WI38 (cell line): ENCODE results near the gene WNT9B.

ENCODE experiments used
- H3K4me3 ChIP-seq: 2 replicates; pipeline ENCODE4 v1.5.1; 2011; ENCODE audit warnings: low read depth, mild to moderate bottlenecking, control low read depth, low read length
- TF ChIP-seq, protein P1 (sequence below): IDR thresholded peaks from 2 replicates; pipeline ENCODE4 v1.5.1; 2012; ENCODE audit warnings: low read depth, mild to moderate bottlenecking, control low read depth, low read length

The WNT9B gene

DNA sequence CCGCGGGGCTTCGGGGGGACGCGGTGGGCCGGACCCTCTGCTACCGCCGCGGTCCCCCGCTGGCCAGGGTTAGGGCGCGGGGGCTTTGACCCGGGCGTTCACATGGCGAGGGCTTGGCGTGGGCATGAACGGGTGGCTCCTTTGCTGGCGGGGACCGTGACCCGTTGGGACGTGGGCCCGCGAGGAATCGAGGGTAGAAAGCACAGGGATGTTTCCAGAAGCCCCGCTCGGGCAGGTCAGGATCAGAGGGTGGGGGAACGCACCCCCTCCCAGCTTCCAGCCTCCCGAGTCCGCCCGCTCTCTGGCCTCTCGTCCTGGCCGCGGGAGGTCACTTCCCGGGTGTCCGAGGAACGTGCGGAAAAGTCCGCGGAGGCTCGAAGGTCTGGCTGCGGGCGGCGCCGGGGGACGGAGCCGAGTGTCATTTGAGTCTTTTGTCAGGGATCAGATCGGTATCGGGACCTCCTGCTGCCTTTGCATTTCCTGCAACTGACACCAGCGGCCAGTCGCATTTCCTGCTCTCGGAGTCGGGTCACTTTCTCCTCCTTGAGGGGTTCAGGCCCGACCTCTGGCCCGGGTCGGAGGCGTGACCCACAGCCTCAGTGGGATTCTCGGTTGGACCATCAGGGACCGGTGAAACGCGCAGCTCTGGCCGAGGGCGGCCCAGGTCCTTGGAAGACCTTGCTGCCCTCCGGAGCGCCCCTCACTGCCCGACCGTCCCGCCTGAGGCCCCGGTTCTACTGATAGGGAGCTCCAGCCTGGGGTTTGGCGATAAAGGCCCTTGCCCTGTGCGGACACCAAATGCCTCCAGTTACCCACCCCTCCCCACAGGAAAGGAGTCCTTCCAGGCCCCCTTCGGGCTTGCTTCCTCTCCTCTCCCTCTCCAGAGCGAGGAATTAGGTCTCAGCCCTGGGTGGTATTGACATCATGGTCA is 32.2 kb upstream of the WNT9B start:
- TF ChIP-seq, protein P1, sequence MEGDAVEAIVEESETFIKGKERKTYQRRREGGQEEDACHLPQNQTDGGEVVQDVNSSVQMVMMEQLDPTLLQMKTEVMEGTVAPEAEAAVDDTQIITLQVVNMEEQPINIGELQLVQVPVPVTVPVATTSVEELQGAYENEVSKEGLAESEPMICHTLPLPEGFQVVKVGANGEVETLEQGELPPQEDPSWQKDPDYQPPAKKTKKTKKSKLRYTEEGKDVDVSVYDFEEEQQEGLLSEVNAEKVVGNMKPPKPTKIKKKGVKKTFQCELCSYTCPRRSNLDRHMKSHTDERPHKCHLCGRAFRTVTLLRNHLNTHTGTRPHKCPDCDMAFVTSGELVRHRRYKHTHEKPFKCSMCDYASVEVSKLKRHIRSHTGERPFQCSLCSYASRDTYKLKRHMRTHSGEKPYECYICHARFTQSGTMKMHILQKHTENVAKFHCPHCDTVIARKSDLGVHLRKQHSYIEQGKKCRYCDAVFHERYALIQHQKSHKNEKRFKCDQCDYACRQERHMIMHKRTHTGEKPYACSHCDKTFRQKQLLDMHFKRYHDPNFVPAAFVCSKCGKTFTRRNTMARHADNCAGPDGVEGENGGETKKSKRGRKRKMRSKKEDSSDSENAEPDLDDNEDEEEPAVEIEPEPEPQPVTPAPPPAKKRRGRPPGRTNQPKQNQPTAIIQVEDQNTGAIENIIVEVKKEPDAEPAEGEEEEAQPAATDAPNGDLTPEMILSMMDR, result no peak
- H3K4me3 ChIP-seq, result no peak overlapping the region

DNA sequence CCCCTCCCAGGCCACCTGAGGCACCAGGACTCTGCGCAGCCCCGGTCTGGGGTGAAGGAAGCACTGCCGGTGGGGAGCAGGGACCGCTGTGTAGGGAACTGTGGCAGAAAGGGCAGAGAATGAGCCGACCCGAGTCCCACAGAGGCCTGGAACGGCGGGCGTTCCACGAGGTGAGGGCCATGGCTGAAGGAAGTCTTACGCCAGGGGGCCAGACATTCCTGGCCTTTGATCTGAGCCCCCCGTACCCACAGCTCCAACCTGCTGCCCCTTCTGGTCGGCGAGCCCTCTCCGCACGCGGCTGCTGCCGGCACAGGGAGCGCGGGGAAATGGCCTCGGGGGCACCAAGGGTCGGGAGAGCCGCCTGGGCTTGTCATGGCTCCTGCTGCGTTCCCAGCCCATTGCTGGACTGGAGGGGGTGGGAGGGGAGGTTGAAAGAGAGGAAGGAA is 31.5 kb upstream of the WNT9B start:
- TF ChIP-seq, protein P1, result no peak
- H3K4me3 ChIP-seq, result no peak overlapping the region

DNA sequence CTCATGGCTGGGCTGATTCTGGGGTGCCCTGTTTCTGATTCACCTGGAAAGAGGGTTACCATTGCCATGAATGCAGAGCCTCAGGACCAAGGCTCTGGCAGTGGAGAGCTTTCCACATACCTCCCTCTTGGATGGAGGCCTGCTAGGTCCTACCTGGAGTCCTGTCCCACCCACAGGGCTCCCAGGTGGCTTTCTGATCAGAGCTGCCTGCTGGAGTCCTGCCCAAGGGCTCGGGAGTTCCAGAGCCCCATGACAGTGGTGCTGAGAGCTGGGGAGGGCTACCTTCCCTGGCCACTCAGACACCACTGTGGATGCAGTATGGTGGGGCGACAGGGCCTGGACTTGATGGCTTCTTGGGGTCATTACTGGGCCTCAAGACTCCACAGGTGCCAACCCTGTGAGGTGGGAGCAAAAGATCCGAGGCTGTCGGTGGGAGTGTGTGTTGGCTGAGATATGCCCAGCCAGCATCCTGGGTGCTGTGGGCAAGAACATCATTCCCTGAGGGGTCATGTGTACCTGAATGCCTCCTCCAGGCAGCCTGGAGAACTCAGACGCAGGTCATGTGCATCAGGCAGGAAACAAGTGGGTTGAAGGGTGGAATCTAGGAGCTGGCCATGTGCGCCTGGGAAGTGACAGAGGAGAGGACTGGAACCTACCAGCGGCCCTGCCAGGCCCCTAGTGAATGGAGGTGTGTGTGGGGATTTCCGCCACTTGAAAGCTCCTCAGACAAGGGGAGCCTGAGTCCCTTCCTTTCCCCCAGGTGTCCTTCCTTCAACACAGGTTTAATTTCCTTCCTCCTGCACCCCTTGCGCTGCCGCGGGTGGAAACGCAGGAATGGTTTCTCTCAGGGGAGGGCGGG is 30.6 kb upstream of the WNT9B start:
- no peak overlapping the region for H3K4me3 ChIP-seq
- TF ChIP-seq, protein P1, result no peak

DNA sequence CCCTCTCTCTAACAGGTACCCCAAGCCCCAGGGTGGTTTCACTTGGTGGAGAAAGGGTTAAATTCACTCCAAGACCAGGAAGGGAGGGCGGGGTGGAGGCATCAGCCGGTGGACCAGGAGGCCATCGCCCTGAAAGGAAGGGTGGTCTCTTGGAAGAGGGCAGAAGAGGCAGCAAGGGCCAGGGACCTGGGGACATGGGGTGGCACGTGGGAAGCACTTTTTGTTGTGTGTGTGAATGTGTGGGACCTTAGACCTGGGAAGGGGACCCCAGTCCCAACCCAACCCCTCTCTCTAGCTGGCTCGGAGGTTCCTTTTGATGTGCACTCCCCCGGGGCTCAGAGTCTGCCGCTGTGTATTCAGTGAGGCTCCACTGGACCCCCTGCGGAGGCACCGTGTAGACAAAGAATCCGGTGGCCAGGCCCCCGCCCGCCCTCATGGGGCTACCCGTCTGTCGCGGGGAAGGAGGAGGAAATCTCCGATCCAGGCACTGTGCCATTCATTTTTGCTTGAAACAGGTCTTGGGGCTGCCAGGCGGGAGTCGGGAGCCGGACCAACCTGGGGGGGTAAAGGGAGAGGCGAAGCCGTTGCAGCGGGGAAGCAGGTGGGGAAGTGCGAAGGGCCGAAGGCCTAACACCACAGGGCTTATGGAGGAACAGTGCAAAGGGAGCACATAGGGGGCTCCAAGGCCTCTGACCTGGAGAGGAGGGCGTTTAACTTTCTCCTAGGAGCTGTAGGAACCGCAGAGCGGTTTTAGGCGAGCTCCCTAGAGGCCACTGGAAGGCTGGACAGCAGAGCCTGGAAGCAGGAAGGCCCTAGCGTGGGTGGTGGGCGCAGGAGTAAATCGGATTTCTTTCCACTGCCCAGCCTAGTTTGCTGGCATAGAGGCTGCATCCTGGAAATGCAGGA is 29.6 kb upstream of the WNT9B start:
- TF ChIP-seq, protein P1, result no peak
- no peak overlapping the region for H3K4me3 ChIP-seq

DNA sequence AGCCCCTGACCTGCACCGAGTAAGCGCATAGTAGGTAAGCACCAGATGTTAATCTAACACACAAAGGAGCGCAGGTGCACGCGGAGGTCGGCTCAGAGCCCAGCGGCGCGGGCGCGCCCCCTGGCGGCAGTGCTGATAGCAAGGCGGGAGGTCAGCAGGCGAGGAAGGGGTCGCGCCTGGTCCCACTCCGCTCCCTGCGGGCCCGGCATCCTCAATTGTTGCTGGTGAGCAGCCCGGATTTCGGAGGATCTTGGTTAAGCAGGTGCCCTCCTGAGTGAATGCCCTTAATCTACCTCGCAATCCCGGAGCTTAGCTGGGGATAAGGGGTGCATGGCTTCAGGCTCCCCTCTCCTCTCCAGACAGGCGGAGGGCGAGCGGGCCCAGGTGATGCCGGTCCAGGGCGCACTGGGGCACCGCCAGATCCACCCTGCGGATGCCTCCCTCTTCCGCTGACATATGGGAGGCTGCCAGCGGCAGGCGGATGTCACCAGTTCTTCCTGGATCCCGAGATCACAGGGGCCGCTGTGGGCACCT is 28.9 kb upstream of the WNT9B start:
- no peak overlapping the region for H3K4me3 ChIP-seq
- TF ChIP-seq, protein P1, result peak; percentile 56

DNA sequence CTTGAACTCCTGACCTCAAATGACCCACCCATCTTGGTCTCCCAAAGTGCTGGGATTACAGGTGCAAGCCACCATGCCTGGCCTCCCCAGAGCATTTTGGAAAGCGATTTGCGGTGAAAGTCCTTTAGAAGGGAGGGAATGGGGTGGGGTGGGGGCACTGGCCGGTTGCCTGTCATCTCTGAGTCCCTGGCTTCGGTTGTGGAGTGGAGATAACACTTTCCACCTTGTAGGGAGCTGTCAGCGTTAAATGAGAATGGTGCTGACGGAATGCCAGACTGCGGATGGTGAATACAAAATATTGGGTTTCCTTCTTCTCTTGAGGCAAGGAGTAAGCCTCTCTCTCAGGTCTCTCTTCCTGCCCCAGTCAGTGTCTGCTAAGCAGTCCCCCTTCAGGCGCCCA is 27.7 kb upstream of the WNT9B start:
- TF ChIP-seq, protein P1, result no peak
- no peak overlapping the region for H3K4me3 ChIP-seq
